ENCODE results near the gene FIZ1.

The FIZ1 gene

DNA sequence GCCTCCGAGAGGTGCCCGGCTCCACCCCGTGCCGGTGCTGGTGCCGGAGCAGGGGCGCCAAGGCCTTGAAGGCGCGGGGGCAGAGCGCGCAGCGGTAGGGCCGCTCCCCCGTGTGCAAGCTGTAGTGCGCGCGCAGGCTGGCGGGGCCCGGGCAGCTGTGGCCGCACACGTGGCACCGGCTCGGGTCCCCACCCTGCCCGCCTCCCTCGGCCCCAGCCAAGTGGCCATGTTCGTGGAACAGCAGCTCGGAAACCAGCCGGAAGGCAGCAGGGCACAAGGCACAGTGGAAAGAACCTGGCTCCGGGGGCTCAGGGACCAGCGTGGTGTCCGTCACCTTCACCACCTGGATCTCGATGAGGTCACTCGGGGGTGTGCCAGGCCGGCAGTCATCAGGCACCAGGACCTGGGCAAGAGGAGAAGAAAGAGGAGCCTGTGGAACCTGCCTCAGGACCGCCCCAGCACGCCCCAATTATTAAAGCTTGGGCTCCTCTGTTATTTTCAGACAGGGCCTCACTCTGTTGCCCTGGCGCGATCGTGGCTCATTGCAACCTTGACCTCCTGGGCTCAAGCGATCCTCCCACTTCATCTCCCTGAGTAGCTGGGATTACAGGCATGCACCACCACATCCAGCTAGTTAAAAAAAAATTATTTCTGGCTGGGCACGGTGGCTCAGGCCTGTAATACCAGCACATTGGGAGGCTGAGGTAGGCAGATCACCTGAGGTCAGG, 23.1 kb upstream of the FIZ1 start:
- peaks cover 2 to 14% of the 10 kb centered on the region in 2 donors for H3K36me3 ChIP-seq (ENCODE audit: control insufficient read depth in 2 of 2, insufficient read depth in 2 of 2, low read length in 2 of 2)
- no peak overlapping the region for H3K9ac ChIP-seq (ENCODE audit: low read depth in 1 of 2, low read length in 2 of 2)
- H3K27ac ChIP-seq (ENCODE audit: low read depth in 2 of 2, low read length in 2 of 2): no peak overlapping the region
- H3K4me1 ChIP-seq (ENCODE audit: control insufficient read depth in 2 of 2, insufficient read depth in 2 of 2, low read length in 2 of 2): peaks cover 0 to 4% of the 10 kb centered on the region in 2 donors
- H3K27me3 ChIP-seq (ENCODE audit: control insufficient read depth in 2 of 2, insufficient read depth in 2 of 2, low read length in 2 of 2): no peaks in the 10 kb centered on the region
- H3K4me3 ChIP-seq (ENCODE audit: low read length in 2 of 2): no peak overlapping the region
- H3K9me3 ChIP-seq (ENCODE audit: control insufficient read depth in 2 of 2, low read length in 2 of 2): no peaks in the 10 kb centered on the region

DNA sequence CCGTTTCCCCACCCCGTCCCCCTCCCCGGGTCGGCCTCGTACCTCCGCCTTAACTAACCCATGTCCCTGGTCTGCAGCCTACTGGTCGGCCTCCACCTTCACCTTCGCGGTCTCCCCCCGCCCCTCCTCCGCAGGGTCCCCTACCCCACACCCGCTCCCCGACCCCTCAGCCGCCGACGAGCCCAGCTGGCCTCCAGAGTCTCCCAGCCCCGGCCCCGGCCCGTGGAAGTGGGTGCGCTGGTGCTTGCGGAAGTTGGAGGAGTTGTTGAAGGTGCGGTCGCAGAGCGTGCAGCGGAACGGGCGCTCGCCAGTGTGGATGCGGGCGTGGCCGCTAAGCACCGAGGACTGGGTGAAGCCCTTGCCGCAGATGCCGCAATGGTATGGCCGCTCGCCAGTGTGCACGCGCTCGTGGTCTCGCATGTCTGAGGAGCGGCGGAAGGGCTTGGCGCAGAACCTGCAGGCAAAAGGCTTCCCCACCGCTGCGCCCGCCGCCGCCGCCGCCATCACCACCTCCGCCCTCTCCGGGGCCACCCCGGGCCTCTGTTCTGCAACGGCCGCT, 22.4 kb upstream of the FIZ1 start:
- Histone ChIP-seq H3K4me1 (ENCODE audit: control insufficient read depth in 2 of 2, insufficient read depth in 2 of 2, low read length in 2 of 2) (peaks cover 0 to 4% of the 10 kb centered on the region in 2 donors), H3K27ac (ENCODE audit: low read depth in 2 of 2, low read length in 2 of 2) (no peak overlapping the region), H3K9ac (ENCODE audit: low read depth in 1 of 2, low read length in 2 of 2) (no peak overlapping the region), H3K27me3 (ENCODE audit: control insufficient read depth in 2 of 2, insufficient read depth in 2 of 2, low read length in 2 of 2) (no peaks in the 10 kb centered on the region), H3K36me3 (ENCODE audit: control insufficient read depth in 2 of 2, insufficient read depth in 2 of 2, low read length in 2 of 2) (peaks cover 5 to 16% of the 10 kb centered on the region in 2 donors), H3K4me3 (ENCODE audit: low read length in 2 of 2) (no peak overlapping the region), H3K9me3 (ENCODE audit: control insufficient read depth in 2 of 2, low read length in 2 of 2) (no peaks in the 10 kb centered on the region)

DNA sequence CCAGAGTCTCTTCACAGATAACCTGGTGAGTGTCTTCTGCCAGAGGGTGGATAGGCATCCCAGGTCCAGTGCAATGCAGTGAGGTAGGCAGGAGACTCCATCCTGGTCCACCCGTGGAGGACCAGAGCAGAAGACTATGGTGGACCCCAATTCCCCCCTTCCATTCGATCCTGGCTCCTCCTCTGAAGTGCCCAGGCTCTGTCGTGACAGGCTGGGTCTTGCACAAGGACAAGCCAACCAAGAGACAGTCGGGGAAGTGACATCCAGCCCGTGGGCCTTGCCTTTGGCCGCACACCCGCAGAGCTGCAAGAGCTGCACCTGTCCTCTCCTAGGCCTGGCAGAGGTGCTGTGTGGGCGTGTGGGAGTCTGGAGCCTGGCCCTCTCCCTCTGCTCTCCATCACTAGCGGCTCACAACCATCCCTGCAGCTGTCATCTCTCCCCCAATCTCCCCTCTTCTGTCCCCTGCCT, 21.9 kb upstream of the FIZ1 start:
- Histone ChIP-seq H3K4me3 (ENCODE audit: low read length in 2 of 2) (no peak overlapping the region), H3K27ac (ENCODE audit: low read depth in 2 of 2, low read length in 2 of 2) (no peak overlapping the region), H3K9me3 (ENCODE audit: control insufficient read depth in 2 of 2, low read length in 2 of 2) (no peaks in the 10 kb centered on the region), H3K9ac (ENCODE audit: low read depth in 1 of 2, low read length in 2 of 2) (no peak overlapping the region), H3K36me3 (ENCODE audit: control insufficient read depth in 2 of 2, insufficient read depth in 2 of 2, low read length in 2 of 2) (peaks cover 9 to 16% of the 10 kb centered on the region in 2 donors), H3K27me3 (ENCODE audit: control insufficient read depth in 2 of 2, insufficient read depth in 2 of 2, low read length in 2 of 2) (no peaks in the 10 kb centered on the region), H3K4me1 (ENCODE audit: control insufficient read depth in 2 of 2, insufficient read depth in 2 of 2, low read length in 2 of 2) (peaks cover 0 to 4% of the 10 kb centered on the region in 2 donors)

DNA sequence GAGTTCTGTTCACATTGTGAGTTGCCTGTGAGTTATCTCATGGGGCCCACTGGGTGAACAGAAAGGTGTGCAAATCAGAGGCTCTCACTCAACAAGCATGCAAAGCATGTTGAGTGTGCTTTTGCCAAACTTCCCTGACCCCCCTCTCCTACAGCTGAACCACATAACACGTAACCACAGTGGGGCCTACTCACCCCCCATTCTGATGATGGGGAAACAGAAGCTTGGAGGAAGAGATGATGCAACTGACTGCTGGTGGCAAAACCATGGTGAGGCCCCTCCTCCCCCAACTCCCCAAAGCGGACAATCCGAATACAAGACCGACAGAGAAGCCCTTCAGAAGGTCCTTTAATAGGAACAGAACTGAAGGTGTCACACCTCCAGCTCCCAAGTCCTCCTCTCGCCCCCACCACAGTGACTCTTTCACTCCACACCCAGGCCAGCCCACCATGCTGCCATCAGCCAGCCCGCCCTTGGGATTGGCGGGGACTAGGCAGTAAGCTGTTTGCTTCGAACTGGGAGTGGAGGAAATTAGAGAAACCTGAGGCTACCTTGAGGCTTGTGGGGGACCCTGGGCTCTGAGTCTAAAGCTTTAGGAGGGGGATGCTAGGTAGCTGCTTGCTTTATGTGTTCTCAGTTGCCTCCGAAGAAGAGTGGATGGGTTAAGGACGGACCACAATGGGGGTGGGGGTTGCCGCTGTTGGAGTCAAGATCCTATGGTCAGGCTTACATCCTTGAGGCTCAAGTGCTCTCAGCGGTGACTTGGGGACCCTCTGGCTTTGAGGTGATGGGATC, 21.3 kb upstream of the FIZ1 start:
- Histone ChIP-seq H3K4me1 (ENCODE audit: control insufficient read depth in 2 of 2, insufficient read depth in 2 of 2, low read length in 2 of 2) (peaks cover 0 to 4% of the 10 kb centered on the region in 2 donors), H3K27ac (ENCODE audit: low read depth in 2 of 2, low read length in 2 of 2) (no peak overlapping the region), H3K36me3 (ENCODE audit: control insufficient read depth in 2 of 2, insufficient read depth in 2 of 2, low read length in 2 of 2) (peaks cover 9 to 21% of the 10 kb centered on the region in 2 donors), H3K9me3 (ENCODE audit: control insufficient read depth in 2 of 2, low read length in 2 of 2) (no peaks in the 10 kb centered on the region), H3K27me3 (ENCODE audit: control insufficient read depth in 2 of 2, insufficient read depth in 2 of 2, low read length in 2 of 2) (no peaks in the 10 kb centered on the region), H3K4me3 (ENCODE audit: low read length in 2 of 2) (no peak overlapping the region), H3K9ac (ENCODE audit: low read depth in 1 of 2, low read length in 2 of 2) (no peak overlapping the region)

DNA sequence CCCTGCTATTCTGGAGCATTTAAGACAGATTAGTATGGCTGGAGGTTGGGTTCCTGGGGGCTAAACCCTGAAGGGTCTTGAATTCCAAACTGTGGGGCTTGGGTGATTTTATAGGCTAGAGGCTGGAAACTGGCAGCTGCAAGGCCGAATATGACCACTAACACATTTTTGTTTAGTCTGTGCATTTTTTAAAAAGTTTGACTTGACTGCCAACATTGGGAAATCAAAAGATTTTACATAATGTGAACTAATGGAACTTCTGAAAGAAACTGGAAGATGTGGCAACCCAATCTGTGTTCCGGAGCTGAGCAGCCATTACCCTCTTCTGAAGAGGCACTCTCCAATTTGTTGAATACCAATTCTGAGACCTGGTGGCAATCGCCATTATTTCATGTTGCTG, 20.0 kb upstream of the FIZ1 start:
- no peak overlapping the region for H3K27ac ChIP-seq (ENCODE audit: low read depth in 2 of 2, low read length in 2 of 2)

DNA sequence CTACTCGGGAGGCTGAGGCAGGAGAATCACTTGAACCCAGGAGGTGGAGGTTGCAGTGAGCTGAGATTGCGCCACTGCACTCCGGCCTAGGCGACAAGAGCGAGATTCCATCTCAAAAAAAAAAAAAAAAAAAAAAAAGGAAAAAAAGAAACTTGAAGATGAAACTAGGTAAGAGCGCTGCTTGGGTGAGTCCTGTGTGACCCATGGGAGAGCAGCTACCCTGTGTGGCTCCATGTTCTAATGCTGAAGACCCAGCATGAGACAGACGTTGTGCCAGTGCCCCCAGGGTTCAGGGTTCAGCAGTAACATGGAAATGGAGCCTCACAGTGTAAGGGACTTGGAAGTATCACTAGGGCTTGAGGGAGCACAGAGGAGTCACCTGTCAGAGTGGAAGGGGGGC, 19.1 kb upstream of the FIZ1 start:
- Histone ChIP-seq H3K36me3 (ENCODE audit: control insufficient read depth in 2 of 2, insufficient read depth in 2 of 2, low read length in 2 of 2) (peaks cover 12 to 24% of the 10 kb centered on the region in 2 donors), H3K9ac (ENCODE audit: low read depth in 1 of 2, low read length in 2 of 2) (no peak overlapping the region), H3K4me1 (ENCODE audit: control insufficient read depth in 2 of 2, insufficient read depth in 2 of 2, low read length in 2 of 2) (no peaks in the 10 kb centered on the region), H3K4me3 (ENCODE audit: low read length in 2 of 2) (no peak overlapping the region), H3K27ac (ENCODE audit: low read depth in 2 of 2, low read length in 2 of 2) (no peak overlapping the region), H3K27me3 (ENCODE audit: control insufficient read depth in 2 of 2, insufficient read depth in 2 of 2, low read length in 2 of 2) (no peaks in the 10 kb centered on the region), H3K9me3 (ENCODE audit: control insufficient read depth in 2 of 2, low read length in 2 of 2) (no peaks in the 10 kb centered on the region)

More for the DNA sequence above, 20.0 kb upstream of the FIZ1 start:
- Histone ChIP-seq H3K27me3 (ENCODE audit: control insufficient read depth in 2 of 2, insufficient read depth in 2 of 2, low read length in 2 of 2) (no peaks in the 10 kb centered on the region), H3K9me3 (ENCODE audit: control insufficient read depth in 2 of 2, low read length in 2 of 2) (no peaks in the 10 kb centered on the region), H3K4me3 (ENCODE audit: low read length in 2 of 2) (no peak overlapping the region), H3K36me3 (ENCODE audit: control insufficient read depth in 2 of 2, insufficient read depth in 2 of 2, low read length in 2 of 2) (peaks cover 12 to 24% of the 10 kb centered on the region in 2 donors), H3K9ac (ENCODE audit: low read depth in 1 of 2, low read length in 2 of 2) (no peak overlapping the region), H3K4me1 (ENCODE audit: control insufficient read depth in 2 of 2, insufficient read depth in 2 of 2, low read length in 2 of 2) (no peaks in the 10 kb centered on the region)

DNA sequence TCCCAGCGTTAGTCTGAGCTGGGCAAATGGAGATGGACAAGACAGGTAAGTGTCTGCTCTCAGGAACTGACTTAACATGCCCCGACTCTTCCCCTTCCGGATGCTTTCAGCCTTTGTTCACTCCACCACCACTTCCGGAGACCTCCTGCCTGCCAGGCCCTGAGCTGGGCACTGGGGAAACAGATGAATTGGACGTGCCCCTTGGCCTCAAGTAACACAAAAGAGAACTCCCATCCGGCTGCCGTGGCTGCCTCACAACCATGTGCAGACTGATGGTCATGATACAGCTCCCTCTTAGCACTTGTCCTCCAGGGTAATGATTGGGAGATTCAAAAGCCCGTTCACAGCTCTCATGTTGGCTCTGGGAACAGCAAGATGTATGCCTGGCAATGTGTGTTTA, 18.1 kb upstream of the FIZ1 start:
- no peak overlapping the region for H3K27ac ChIP-seq (ENCODE audit: low read depth in 2 of 2, low read length in 2 of 2)
- no peaks in the 10 kb centered on the region for H3K27me3 ChIP-seq (ENCODE audit: control insufficient read depth in 2 of 2, insufficient read depth in 2 of 2, low read length in 2 of 2)
- H3K4me3 ChIP-seq (ENCODE audit: low read length in 2 of 2): no peak overlapping the region
- no peak overlapping the region for H3K9ac ChIP-seq (ENCODE audit: low read depth in 1 of 2, low read length in 2 of 2)
- no peaks in the 10 kb centered on the region for H3K4me1 ChIP-seq (ENCODE audit: control insufficient read depth in 2 of 2, insufficient read depth in 2 of 2, low read length in 2 of 2)
- no peaks in the 10 kb centered on the region for H3K9me3 ChIP-seq (ENCODE audit: control insufficient read depth in 2 of 2, low read length in 2 of 2)
- peaks cover 12 to 24% of the 10 kb centered on the region in 2 donors for H3K36me3 ChIP-seq (ENCODE audit: control insufficient read depth in 2 of 2, insufficient read depth in 2 of 2, low read length in 2 of 2)

DNA sequence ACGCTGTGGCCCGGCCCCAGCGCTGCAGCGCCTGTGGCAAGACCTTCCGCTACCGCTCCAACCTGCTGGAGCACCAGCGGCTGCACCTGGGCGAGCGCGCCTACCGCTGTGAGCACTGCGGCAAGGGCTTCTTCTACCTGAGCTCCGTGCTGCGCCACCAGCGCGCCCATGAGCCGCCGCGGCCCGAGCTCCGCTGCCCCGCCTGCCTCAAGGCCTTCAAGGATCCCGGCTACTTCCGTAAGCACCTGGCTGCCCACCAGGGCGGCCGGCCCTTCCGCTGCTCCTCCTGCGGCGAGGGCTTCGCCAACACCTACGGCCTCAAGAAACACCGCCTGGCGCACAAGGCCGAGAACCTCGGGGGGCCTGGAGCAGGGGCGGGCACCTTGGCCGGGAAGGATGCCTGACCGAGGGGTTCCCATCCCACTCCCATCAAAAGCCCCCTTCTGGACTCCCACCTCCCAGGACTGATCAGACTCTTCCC, 17.1 kb upstream of the FIZ1 start:
- no peak overlapping the region for H3K9ac ChIP-seq (ENCODE audit: low read depth in 1 of 2, low read length in 2 of 2)
- no peaks in the 10 kb centered on the region for H3K9me3 ChIP-seq (ENCODE audit: control insufficient read depth in 2 of 2, low read length in 2 of 2)
- H3K27me3 ChIP-seq (ENCODE audit: control insufficient read depth in 2 of 2, insufficient read depth in 2 of 2, low read length in 2 of 2): no peaks in the 10 kb centered on the region
- no peak overlapping the region for H3K27ac ChIP-seq (ENCODE audit: low read depth in 2 of 2, low read length in 2 of 2)
- H3K4me1 ChIP-seq (ENCODE audit: control insufficient read depth in 2 of 2, insufficient read depth in 2 of 2, low read length in 2 of 2): no peaks in the 10 kb centered on the region
- H3K36me3 ChIP-seq (ENCODE audit: control insufficient read depth in 2 of 2, insufficient read depth in 2 of 2, low read length in 2 of 2): peaks cover 12 to 21% of the 10 kb centered on the region in 2 donors
- H3K4me3 ChIP-seq (ENCODE audit: low read length in 2 of 2): no peak overlapping the region

DNA sequence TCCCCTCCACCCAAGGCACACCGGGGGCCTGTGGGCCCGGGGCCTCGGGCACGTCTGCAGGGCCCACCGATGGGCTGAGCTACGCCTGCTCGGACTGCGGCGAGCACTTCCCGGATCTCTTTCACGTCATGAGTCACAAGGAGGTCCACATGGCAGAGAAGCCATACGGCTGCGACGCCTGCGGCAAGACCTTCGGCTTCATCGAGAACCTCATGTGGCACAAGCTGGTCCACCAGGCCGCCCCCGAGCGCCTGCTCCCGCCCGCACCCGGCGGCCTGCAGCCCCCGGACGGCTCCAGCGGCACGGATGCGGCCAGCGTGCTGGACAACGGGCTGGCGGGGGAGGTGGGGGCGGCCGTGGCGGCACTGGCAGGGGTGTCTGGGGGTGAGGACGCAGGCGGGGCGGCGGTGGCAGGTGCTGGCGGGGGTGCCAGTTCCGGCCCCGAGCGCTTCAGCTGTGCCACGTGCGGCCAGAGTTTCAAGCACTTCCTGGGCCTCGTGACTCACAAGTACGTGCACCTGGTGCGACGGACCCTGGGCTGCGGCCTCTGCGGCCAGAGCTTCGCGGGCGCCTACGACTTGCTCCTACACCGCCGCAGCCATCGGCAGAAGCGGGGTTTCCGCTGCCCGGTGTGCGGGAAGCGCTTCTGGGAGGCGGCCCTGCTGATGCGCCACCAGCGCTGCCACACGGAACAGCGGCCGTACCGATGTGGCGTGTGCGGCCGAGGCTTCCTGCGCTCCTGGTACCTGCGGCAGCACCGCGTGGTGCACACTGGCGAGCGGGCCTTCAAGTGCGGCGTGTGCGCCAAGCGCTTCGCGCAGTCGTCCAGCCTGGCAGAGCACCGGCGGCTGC, 16.5 kb upstream of the FIZ1 start:
- Histone ChIP-seq H3K9ac (ENCODE audit: low read depth in 1 of 2, low read length in 2 of 2) (no peak overlapping the region), H3K9me3 (ENCODE audit: control insufficient read depth in 2 of 2, low read length in 2 of 2) (no peaks in the 10 kb centered on the region), H3K27me3 (ENCODE audit: control insufficient read depth in 2 of 2, insufficient read depth in 2 of 2, low read length in 2 of 2) (no peaks in the 10 kb centered on the region), H3K4me1 (ENCODE audit: control insufficient read depth in 2 of 2, insufficient read depth in 2 of 2, low read length in 2 of 2) (no peaks in the 10 kb centered on the region), H3K4me3 (ENCODE audit: low read length in 2 of 2) (no peak overlapping the region), H3K36me3 (ENCODE audit: control insufficient read depth in 2 of 2, insufficient read depth in 2 of 2, low read length in 2 of 2) (peaks cover 12 to 15% of the 10 kb centered on the region in 2 donors), H3K27ac (ENCODE audit: low read depth in 2 of 2, low read length in 2 of 2) (no peak overlapping the region)

Data from mucosa of rectum (tissue), 2 donors.